GM12874 (cell line): ENCODE measurements around the gene TRIM44.

Experiments
- TF ChIP-seq, protein P1 (sequence below): IDR thresholded peaks from 2 replicates; pipeline ENCODE4 v1.5.1; 2011; ENCODE audit warnings: low read depth, mild to moderate bottlenecking, control low read depth, low read length, moderate library complexity; ENCODE audit not compliant: insufficient read depth

The TRIM44 gene

DNA sequence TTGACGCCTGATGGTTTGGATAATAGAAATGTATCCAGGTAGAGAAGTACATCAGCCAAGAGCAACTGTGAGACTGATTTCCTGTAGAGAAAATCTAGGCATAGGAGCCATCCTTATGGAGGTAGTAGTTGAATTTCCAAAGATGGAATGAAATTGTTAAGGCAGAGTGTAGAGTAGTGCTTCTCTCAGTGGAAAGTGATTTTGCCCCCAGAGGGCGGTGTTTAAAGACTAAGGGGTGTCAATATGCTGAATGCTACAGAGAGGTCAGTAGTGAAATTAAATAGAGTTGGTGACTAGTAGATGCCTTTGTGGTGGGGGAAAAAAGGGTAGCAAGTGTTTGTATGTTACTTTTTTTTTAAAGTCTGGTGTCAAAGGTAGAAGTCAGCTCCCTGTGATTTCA, 54.5 kb downstream of the TRIM44 start:
- TF ChIP-seq, protein P1, sequence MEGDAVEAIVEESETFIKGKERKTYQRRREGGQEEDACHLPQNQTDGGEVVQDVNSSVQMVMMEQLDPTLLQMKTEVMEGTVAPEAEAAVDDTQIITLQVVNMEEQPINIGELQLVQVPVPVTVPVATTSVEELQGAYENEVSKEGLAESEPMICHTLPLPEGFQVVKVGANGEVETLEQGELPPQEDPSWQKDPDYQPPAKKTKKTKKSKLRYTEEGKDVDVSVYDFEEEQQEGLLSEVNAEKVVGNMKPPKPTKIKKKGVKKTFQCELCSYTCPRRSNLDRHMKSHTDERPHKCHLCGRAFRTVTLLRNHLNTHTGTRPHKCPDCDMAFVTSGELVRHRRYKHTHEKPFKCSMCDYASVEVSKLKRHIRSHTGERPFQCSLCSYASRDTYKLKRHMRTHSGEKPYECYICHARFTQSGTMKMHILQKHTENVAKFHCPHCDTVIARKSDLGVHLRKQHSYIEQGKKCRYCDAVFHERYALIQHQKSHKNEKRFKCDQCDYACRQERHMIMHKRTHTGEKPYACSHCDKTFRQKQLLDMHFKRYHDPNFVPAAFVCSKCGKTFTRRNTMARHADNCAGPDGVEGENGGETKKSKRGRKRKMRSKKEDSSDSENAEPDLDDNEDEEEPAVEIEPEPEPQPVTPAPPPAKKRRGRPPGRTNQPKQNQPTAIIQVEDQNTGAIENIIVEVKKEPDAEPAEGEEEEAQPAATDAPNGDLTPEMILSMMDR = no peak

DNA sequence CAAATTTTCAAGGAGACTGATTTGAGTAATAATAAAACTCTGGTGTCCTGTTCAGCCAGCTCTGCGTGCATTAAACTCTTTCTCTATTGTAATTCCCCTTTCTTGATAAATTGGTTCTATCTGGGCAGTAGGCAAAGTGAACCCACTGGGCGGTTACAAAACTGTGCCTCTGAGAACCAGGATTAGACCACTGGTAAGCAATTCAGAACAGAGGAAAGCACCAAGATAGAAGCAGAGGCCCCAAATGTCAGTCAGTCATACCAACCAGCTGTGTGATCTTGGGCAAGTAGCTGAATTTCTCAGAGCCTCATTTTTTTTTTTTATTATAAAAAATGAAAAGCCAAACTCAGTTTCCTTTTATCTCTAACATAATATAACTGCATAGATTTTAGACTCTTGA, 54.9 kb downstream of the TRIM44 start:
- TF ChIP-seq, protein P1 = no peak

DNA sequence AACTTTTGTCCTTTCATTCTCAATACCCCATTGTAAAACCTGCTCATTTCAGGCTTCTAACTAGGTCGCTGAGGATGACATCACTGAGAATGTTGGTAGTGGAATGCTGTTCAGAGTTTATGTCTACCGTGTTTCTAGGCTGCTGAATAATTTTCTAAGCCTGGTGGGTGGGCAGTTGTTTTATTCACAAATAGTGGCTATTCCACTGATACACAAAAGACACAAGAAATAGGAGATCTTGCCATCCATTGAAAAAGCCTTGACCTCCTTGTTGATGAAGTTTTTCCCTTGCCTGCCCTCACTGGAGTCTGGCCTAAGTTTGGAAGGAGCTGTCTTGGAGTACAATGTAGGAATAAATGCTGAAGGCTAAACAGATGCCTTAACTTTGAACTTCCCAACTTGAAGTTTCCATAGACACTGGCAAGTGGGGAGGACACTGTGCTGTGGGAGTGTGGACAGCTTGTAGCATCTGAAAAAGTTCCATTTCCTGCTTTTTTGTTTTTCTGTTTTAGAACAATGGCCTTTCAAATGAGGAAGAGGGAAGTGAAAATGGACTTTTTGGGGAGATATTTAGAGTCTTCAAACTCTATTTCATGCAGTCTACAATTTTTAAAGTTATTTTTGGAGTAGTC, 59.2 kb downstream of the TRIM44 start:
- TF ChIP-seq, protein P1 = no peak

DNA sequence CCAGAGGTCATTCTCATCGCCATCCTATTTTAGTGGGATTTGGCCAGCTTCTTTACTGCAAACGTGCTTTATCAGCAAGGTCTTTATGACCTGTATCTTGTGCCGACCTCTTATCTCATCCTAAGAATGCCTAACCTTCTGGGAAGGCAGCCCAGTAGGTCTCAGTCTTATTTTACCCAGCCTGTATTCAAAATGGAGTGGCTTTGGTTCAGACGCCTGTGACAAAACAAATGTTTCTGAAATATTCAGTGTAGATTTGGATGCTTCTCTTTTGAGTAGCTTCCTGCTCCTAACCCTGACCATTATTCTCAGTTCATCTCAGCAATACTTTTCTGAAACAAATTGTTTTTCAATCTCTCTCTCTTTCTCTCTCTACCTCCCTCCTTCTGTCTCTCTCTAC, 60.1 kb downstream of the TRIM44 start:
- TF ChIP-seq, protein P1 = no peak

DNA sequence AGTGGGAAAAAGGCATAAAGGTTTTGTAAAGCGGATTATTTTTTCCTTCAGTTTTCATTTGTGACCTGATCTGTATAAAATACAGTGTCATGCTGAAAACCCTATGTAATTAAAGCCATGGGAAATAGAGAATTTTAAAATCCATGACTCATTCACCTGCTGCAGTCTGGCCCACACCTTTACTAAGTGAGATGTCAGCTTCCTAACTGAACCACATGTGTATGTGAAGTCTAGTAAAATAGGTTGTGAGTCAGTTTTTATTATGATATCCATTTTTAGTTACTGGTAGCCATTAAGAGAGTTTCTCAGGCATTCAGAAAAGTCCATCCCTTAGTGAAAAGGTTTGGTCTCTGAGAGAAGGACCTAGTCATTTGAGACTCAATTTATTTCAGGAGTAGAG, 60.9 kb downstream of the TRIM44 start:
- TF ChIP-seq, protein P1 = no peak

DNA sequence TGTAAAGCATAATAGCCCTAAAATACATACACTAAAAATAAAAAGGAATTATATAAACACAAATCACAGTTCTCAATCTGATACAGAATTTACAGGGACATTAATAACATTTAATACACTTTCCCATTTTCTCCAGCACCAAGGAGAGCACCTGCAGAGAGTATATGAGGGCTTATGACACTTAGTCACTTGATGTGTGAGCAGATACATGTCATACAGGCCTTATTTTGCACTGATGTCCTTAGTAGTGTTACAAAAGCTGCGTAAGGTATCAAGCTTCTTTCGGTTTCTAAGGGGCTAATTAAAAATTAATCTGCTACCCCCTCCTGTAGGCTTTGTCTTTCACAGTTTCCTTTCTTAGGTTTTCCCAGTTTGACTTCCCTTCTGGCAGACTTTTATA, 61.3 kb downstream of the TRIM44 start:
- TF ChIP-seq, protein P1 = no peak

DNA sequence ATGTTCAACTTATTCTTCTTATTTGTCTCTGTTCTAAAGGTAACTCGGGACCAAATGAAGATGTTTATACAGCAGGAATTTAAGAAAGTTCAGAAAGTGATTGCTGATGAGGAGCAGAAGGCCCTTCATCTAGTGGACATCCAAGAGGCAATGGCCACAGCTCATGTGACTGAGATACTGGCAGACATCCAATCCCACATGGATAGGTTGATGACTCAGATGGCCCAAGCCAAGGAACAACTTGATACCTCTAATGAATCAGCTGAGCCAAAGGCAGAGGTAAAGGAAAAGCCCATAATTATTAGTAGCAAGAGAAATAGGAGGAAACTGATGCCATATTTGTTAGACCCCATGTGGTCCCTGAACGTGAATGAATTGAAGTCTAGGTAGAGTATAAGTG, 63.3 kb downstream of the TRIM44 start:
- TF ChIP-seq, protein P1 = no peak
